HepG2 (cell line): ENCODE data around the gene ZNF526. TPM values are rescaled to one million over a fixed set of nuclear protein-coding genes. Genes with fewer than 3 reads are reported as not detected.

Experiments
- BHLHE40 ChIP-seq: IDR thresholded peaks from 2 replicates; pipeline ENCODE4 v1.6.1; 2011; ENCODE audit warnings: low read length, improper control_type of control experiment
- CHD2 ChIP-seq: IDR thresholded peaks from 2 replicates; pipeline ENCODE4 v1.6.1; 2011; ENCODE audit warnings: low read depth, low read length, improper control_type of control experiment
- ETV5 ChIP-seq: IDR thresholded peaks from 2 replicates; pipeline ENCODE4 v1.6.1; 2018; ENCODE audit warnings: missing biosample characterization, missing genetic modification reagents, inconsistent platforms, borderline replicate concordance
- GTF2F1 ChIP-seq: fragments of 150-350 bp; IDR thresholded peaks from 2 replicates; pipeline ENCODE4 v1.6.1; 2014; ENCODE audit warnings: low read length
- HBP1 ChIP-seq: IDR thresholded peaks from 2 replicates; pipeline ENCODE4 v1.6.1; 2016; ENCODE audit warnings: low read depth, control low read depth
- KLF11 ChIP-seq: IDR thresholded peaks from 2 replicates; pipeline ENCODE4 v1.6.1; 2016; ENCODE audit warnings: missing compliant biosample characterization
- MXI1 ChIP-seq: IDR thresholded peaks from 3 replicates; pipeline ENCODE4 v1.6.1; 2012; ENCODE audit warnings: low read depth, low read length, inconsistent platforms, borderline replicate concordance
- MYNN ChIP-seq: sonication (generic); formaldehyde crosslinking; IDR thresholded peaks from 2 replicates; pipeline ENCODE4 v1.4.0; 2020; ENCODE audit warnings: mild to moderate bottlenecking, low read depth, missing genetic modification reagents
- NFKBIZ ChIP-seq: IDR thresholded peaks from 2 replicates; pipeline ENCODE4 v1.6.1; 2018; ENCODE audit warnings: missing genetic modification reagents, missing compliant biosample characterization
- PREB ChIP-seq: sonication (generic); formaldehyde crosslinking; IDR thresholded peaks from 2 replicates; pipeline ENCODE4 v1.4.0; 2020; ENCODE audit warnings: missing genetic modification reagents
- ZFP36 ChIP-seq: fragments of 150-350 bp; IDR thresholded peaks from 2 replicates; pipeline ENCODE4 v1.6.1; 2018; ENCODE audit warnings: borderline replicate concordance, low read length, low read depth; ENCODE audit not compliant: partially characterized antibody
- ZNF225 ChIP-seq: sonication (generic); formaldehyde crosslinking; IDR thresholded peaks from 2 replicates; pipeline ENCODE4 v1.4.0; 2020; ENCODE audit warnings: mild to moderate bottlenecking, missing genetic modification reagents
- ZNF607 ChIP-seq: sonication (generic); formaldehyde crosslinking; IDR thresholded peaks from 2 replicates; pipeline ENCODE4 v1.5.1; 2020; ENCODE audit warnings: missing genetic modification reagents, mild to moderate bottlenecking, borderline replicate concordance
- ZNF652 ChIP-seq: IDR thresholded peaks from 2 replicates; pipeline ENCODE4 v1.6.1; 2016; ENCODE audit warnings: low read depth, borderline replicate concordance
- ZNF670 ChIP-seq: sonication (generic); formaldehyde crosslinking; IDR thresholded peaks from 2 replicates; pipeline ENCODE4 v1.8.0; 2022; ENCODE audit warnings: mild to moderate bottlenecking, missing genetic modification reagents, borderline replicate concordance
- ZNF788 ChIP-seq: sonication (generic); formaldehyde crosslinking; IDR thresholded peaks from 2 replicates; pipeline ENCODE4 v1.5.0; 2020; ENCODE audit warnings: mild to moderate bottlenecking, missing genetic modification reagents, borderline replicate concordance
- polyA plus RNA-seq, 8 experiments: library from polyadenylated mRNA; depleted of rRNA in 3 of 8; stranded (reverse) in 7 of 8; unstranded in 1 of 8; fragments of >200 nt; fragmentation: Illumina TruSeq in 4 of 8; extraction: Trizol in 4 of 8; gene quantifications; 2 replicates each; pipeline versions ENCODE4 v1.2.1 to v1.2.3, GENCODE V29; 2011 to 2016; ENCODE audit warnings: low read depth in 4 of 8, missing spikeins in 1 of 8, mixed read lengths in 1 of 8; ENCODE audit not compliant: insufficient read depth in 1 of 8
- total RNA-seq, 5 experiments: library from RNA; depleted of rRNA; stranded (reverse); fragments of >200 nt; fragmentation: Illumina TruSeq; extraction: Trizol; gene quantifications; 2 replicates each; pipeline ENCODE4 v1.2.3, GENCODE V29; 2016; ENCODE audit warnings: low read depth in 1 of 5
- TF ChIP-seq, protein P1 (sequence below): sonication (generic); formaldehyde crosslinking; IDR thresholded peaks from 2 replicates; pipeline ENCODE4 v1.4.0; 2020; ENCODE audit warnings: missing genetic modification reagents, mild to moderate bottlenecking, borderline replicate concordance
- TF ChIP-seq, protein P2 (sequence below): sonication (generic); formaldehyde crosslinking; IDR thresholded peaks from 2 replicates; pipeline ENCODE4 v1.4.0; 2020; ENCODE audit warnings: missing genetic modification reagents
- TF ChIP-seq, protein P3 (sequence below): sonication (generic); formaldehyde crosslinking; IDR thresholded peaks from 2 replicates; pipeline ENCODE4; 2020; ENCODE audit warnings: missing genetic modification reagents, mild to moderate bottlenecking, borderline replicate concordance

ZNF526 gene
- total and polyA plus RNA-seq, 2 of the 13 experiments (the other 11 are each of a cell fraction or from before 2014, with no cell fraction given): 3.3 to 8.4 TPM

DNA sequence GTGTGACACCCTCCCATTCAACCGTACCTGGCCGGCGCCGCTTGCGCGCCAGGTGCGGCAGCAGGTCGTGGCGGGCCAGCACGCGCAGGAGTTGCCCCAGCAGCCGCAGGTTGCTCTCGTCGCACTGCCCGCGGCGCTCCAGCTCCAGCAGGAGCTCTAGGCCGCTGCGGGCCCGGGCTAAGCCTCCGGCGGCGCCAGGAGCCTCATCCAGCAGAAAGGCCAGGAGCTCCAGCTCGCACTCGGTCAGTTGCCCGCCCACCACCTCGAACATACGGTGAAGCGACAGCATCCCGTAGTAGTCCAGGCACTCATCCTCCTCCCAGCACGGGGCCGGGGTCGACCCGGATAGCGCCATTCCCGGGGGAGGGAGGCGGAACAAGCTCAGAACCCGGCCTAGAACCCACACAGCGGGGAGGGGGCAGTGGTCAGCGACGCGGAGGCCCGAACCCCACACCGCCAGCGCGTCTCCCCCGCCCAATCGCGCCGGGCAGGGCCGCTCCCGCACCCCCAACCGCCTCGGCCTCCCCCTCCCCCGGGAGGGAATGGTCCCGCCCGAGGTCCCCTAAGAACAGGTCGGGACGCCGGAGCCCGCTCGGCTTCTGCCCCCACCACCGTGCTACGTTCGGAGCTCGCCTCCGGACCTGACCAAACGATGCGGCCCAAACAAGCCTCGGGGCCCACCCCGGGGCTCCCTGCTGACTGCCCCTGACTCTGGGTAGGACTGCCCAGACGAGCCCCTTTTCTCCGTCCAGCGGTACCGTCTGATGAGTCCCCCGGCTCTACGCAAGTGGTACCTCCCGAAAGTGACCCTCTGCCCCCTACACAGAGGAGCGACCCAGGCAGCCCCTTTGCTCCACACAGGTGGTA lies 3.2 kb upstream of the ZNF526 start (continued):
- TF ChIP-seq, protein P1, sequence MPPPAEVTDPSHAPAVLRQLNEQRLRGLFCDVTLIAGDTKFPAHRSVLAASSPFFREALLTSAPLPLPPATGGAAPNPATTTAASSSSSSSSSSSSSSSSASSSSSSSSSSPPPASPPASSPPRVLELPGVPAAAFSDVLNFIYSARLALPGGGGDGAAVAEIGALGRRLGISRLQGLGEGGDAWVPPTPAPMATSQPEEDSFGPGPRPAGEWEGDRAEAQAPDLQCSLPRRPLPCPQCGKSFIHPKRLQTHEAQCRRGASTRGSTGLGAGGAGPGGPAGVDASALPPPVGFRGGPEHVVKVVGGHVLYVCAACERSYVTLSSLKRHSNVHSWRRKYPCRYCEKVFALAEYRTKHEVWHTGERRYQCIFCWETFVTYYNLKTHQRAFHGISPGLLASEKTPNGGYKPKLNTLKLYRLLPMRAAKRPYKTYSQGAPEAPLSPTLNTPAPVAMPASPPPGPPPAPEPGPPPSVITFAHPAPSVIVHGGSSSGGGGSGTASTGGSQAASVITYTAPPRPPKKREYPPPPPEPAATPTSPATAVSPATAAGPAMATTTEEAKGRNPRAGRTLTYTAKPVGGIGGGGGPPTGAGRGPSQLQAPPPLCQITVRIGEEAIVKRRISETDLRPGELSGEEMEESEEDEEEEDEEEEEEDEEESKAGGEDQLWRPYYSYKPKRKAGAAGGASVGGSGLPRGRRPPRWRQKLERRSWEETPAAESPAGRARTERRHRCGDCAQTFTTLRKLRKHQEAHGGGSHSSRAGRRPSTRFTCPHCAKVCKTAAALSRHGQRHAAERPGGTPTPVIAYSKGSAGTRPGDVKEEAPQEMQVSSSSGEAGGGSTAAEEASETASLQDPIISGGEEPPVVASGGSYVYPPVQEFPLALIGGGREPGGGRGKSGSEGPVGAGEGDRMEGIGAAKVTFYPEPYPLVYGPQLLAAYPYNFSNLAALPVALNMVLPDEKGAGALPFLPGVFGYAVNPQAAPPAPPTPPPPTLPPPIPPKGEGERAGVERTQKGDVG (CRISPR knock-in tag): no peak
- TF ChIP-seq KLF11 (CRISPR knock-in tag) (no peak), ZNF788 (CRISPR knock-in tag) (no peak), HBP1 (no peak; the same call in 1 of the 2 replicates), ZFP36 (no peak), PREB (CRISPR knock-in tag) (no peak), ZNF225 (CRISPR knock-in tag) (0 out of 2 replicates have a peak, but pooled peaks have one; percentile 22), BHLHE40 (0 out of 2 replicates have a peak, but pooled peaks have one; percentile 38), MYNN (CRISPR knock-in tag) (no peak), ZNF670 (no peak), NFKBIZ (CRISPR knock-in tag) (0 out of 2 replicates have a peak, but pooled peaks have one; percentile 22), CHD2 (no peak), MXI1 (peak; percentile 29; the same call in 1 of the 3 replicates), ZNF652 (CRISPR knock-in tag) (no peak), GTF2F1 (no peak), ETV5 (CRISPR knock-in tag) (no peak), ZNF607 (0 out of 2 replicates have a peak, but pooled peaks have one; percentile 14)
- TF ChIP-seq, protein P2, sequence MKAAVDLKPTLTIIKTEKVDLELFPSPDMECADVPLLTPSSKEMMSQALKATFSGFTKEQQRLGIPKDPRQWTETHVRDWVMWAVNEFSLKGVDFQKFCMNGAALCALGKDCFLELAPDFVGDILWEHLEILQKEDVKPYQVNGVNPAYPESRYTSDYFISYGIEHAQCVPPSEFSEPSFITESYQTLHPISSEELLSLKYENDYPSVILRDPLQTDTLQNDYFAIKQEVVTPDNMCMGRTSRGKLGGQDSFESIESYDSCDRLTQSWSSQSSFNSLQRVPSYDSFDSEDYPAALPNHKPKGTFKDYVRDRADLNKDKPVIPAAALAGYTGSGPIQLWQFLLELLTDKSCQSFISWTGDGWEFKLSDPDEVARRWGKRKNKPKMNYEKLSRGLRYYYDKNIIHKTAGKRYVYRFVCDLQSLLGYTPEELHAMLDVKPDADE (CRISPR knock-in tag): 0 out of 2 replicates have a peak, but pooled peaks have one; percentile 28
- TF ChIP-seq, protein P3, sequence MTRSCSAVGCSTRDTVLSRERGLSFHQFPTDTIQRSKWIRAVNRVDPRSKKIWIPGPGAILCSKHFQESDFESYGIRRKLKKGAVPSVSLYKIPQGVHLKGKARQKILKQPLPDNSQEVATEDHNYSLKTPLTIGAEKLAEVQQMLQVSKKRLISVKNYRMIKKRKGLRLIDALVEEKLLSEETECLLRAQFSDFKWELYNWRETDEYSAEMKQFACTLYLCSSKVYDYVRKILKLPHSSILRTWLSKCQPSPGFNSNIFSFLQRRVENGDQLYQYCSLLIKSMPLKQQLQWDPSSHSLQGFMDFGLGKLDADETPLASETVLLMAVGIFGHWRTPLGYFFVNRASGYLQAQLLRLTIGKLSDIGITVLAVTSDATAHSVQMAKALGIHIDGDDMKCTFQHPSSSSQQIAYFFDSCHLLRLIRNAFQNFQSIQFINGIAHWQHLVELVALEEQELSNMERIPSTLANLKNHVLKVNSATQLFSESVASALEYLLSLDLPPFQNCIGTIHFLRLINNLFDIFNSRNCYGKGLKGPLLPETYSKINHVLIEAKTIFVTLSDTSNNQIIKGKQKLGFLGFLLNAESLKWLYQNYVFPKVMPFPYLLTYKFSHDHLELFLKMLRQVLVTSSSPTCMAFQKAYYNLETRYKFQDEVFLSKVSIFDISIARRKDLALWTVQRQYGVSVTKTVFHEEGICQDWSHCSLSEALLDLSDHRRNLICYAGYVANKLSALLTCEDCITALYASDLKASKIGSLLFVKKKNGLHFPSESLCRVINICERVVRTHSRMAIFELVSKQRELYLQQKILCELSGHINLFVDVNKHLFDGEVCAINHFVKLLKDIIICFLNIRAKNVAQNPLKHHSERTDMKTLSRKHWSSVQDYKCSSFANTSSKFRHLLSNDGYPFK (CRISPR knock-in tag): no peak
